ENCODE results near the gene CACNA1E.
"Not testable (repeated sequence)": the region's sequence is repeated elsewhere in the genome, so short reads cannot be mapped to it uniquely, and the experiment has no call there.

CACNA1E gene

DNA sequence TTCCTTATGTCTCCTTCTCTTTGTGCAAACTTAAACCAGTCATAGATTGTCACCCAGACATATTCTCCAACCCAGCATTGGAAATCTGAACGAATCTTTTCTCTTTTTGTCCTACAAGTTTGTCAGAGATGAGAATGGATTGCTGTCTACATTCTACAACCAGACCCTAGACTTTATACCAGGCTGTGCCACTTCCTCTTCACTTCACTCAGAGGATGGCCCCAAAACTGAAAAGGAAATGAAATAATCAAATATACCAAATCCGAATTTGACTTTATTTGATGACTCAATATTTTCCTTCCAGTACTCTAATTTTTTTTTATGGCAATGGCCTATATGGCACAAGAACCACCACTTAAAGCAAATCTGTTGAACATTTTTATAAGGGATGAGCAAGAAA, 321.7 kb downstream of the CACNA1E start:
- DNase-seq, result no peak

DNA sequence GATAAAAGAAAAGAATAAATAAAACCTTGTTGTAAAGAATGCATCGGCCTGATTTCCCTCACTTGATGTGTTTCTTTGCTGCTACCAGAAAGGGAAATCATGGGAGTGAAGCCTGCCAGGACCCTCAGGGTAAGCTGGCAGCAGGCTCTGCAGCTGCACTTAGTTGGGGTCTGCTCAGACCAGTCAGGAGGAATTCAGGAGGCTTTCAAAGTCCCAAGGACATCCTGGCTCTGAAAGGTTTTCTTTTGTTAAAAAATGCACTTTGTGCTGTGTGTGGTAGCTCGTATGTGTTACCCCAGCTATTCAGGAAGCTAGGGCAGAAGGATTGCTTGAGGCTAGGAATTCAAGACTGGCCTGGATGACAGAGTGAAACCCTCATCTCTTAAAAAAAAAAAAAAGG, 323.4 kb downstream of the CACNA1E start:
- no peak for DNase-seq

DNA sequence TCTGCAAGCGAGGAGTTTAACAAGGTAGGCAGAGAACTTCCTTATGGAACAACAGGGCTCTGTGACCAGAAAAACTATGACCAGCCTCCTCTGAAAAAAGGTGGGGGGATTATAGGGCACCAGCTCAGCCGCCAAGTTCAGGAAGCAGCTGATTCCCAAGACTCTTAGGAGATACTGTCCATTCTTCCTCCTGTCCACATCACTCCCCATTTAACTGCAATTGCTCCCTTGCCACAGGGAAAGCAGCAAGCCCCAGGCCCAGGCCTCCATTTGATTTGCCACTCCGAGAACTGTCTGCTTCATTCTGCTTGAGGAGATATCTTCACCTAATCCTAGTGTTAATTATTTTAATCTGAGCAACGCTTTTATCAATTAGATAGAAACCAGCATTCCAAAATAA, 323.9 kb downstream of the CACNA1E start:
- no peak for DNase-seq

DNA sequence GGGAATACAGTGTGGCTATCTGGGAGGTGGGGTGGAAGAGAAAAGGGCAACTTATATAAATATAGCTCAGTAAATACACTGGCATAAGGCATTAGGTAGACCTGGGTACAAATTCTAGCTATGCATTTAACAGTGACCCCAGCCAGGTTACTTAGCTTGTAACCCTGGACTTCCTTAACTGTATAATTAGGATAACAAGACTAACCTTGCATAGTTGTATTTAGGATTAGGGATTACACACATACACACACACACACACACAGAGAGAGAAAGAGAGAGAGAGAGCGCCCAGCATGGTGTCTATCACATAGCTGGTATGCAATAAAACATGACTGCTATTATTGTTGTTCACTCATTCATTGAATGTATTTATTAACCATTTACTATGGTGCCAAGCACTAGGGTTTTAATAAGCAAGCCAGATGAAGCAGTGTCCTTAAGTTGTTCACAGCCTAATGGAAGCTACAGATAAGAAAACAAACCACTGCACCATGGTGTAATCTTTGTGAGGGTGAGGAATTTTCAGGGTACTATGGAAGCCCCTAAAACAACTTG, 326.8 kb downstream of the CACNA1E start:
- no peak for DNase-seq

DNA sequence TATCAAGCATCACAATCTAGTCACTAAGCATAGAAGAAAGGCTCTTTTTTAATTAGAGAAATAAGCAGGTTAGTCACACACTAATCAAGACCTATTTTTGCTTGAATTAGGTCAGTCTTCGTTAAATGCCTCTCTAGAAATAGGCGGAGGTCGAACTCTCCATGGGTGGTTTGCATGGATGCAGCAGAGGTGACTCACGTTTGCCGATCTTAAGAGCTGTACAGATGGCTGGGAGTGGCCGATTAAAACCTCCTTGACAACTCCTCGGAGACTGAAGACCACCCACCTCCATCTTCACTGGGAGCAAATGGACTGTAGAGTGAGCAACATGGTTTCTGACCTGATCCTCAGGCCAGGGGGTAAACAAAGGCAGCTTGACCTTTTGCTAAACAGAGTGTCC, 328.9 kb downstream of the CACNA1E start:
- no peak for DNase-seq

DNA sequence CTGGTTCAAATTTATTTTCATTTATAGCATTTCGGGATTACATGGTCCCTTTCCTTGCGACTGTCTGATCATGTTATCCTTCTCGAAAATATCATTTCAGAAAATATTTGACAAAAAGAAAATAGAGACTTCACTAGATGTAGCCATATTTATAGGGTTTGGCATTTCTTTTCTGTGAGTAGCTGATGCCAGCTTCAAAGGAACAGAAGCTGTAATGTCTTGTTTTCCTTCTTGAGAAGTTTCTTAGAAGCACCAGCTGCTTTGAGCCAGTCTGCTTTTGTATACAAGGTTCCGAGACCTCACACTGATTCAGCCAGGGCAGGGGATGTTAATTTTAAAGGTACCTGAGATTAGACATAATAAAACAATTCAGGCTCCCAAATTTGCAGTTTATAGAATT, 329.9 kb downstream of the CACNA1E start:
- DNase-seq, result no peak

DNA sequence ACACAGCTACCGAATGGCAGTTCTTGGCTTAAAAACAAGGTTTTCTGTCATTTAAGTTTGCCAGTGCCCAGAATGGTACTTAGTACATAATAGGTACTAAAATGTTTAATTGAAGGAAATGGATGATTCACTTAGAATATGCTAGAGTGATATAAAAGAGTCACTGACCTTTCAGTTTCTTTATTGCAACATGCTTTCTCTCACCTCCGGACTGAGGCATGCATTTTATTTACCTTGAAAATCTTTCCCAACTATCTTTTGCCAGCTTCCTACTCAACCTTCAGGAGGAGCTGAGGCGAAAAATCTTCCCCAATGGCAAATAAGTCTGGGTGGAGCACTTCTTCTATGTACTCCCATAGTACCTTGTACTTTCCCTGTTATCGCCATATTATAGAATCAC, 333.3 kb downstream of the CACNA1E start:
- no peak for DNase-seq

DNA sequence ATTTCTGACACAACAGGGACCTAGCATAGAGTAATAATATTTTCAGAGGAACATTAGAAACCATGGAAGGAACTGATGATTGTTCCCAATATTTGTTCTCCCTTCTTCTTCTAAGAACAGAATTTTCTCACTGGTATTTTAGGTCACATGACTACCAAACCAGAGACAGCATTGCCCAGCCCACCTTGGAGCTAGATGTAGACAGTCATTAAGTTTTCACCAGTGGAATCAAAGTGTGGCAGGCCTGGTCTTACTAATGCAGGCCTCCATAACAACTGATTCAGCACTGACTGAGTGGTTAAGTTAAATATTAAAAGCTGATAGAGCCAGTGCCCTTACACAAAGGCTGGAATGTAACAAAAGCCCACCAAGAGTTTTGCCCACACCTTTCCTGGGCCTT, 333.8 kb downstream of the CACNA1E start:
- no peak for DNase-seq

DNA sequence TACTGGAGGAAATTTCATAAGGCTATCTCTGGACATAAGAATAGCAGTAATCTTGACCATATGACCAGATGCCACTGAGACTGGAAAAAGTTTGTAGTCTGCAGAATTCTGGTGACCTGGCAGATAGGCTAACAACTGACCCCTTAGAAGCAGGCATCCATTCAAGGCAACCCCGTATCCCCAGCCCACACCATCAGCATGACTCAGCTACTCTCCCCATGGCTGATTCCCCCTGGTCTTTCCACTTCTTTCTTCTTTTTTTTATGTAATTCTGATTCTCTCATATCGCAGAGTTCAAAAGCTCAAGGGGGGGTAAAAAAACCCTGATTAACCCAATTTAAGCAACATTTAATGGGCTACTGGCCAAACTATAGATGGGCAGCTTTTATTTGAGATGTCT, 335.1 kb downstream of the CACNA1E start:
- no peak for DNase-seq

DNA sequence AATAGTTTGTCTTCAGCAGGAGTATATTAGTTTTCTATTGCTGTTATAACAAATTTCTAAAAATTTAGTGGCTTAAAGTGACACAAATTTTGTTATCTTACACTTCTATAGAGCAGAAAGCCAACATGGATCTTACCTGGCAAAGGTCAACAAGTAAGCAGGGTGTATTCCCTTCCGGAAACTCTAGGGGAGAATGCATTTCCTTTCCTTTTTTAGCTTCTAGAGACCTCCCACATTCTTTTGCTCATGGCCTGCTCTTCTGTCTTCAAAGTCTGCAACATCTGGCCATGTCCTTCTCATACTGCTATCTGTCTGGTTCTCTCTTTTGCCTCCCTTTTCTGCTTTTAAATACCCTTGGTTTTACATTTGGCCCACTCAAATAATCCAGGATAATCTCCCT, 335.6 kb downstream of the CACNA1E start:
- no peak for DNase-seq

DNA sequence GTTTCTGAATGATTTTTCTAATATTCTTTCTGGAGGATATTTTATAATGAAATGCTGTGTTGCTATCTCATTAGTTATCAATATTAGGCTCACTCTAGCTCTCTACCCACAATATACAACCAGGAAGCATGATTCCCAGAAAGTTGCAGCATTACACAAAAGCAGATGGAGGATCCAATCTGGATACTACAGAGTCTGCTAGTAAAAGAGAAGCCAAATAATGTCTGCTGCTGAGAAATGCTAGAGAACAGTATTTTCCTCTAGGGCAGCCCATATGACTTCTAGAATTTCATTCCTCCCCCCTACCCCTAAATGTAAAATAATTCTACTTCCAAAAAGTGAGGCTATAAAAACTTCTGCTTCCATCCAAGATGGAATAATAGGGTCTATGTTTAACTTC, 338.4 kb downstream of the CACNA1E start:
- no peak for DNase-seq

DNA sequence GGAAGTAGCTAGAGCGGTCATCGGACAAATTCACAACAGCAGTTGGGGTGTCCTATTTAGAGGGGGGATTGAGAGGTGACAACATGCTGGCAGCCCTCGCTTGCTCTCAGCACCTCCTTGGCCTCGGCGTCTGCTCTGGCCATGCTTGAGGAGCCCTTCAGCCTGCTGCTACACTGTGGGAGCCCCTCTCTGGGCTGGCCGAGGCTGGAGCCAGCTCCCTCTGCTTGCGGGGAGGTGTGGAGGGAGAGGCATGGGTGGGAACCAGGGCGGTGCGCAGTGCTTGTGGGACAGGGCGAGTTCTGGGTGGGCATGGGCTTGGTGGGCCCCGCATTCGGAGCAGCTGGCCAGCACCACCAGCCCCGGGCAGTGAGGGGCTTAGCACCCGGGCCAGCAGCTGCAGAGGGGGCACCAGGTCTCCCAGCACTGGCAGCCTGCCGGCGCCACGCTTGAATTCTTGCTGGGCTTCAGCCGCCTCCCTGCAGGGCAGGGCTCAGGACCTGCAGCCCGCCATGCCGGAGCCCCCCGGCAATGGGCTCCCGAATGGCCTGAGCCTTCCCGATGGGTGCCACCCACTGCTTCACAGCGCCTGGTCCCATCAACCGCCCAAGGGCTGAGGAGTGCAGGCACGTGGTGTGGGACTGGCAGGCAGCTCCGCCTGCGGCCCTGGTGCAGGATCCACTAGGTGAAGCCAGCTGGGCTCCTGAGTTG, 349.0 kb downstream of the CACNA1E start:
- not testable (repeated sequence) for DNase-seq

DNA sequence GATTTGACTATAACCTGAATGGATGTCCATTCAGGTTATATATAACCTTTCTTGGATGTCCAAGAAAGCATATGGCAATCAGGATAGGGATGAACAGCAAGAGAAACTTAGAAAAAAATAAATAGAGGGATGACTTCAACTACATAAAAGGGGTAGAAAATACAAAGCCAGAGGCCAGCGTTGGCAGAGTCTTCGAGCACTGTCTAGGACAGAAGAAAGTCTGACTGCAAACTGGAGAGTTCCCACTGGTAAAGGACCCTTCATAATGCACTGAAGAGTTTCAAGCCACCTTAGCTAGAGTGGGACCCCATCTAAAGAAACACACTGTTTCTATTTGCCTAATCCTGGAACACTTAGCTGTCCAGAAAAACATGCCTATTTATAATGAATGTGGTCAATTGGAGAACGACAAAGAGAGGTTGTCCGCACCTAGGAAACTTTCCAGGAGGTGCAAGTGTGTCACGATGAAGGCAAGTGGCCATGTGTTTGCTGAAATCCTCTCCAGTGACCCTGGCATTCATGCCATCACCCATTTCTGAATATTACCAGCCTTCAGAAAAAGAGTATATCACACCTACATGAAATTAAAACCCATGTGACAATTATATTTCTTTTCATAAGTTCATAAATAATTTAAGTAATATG, 362.8 kb downstream of the CACNA1E start:
- no peak for DNase-seq

DNA sequence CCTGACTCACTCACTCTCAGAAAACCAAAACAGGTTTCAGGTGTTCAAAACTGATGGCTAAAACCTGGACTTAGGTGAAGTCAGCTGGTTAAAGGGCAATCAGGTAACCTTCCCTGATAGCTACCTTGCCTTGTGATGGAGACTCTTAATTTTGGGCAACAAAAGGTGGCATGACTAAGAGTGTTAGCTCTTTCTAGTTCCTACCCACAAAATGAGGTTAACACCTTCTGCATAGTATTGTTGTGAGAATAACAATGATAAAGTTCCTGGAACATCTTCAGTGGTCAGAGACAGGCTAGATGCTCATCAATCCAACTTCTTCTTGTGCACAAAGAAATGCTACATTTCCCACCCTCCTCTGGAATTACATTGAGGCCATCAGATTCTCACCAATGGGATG, 363.4 kb downstream of the CACNA1E start:
- DNase-seq, result no peak

DNA sequence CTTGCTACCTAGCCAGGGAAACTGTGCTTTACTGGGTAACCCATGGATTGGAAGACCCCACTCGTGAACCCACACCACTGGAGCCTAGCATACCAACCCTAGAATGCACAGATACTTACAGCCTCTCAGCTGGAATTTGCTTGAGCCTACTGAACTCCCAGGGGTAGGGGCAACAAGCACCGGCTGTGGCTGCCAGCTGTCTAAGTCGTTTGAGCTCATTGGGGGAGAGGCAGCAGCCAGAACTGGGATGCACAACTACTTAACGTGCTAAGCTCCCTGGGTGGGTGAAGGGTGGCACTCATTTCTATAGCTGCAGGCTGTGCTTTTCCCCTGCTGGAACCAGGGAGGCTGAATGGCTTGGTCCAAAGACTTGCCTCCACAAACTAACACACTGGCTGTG, 365.8 kb downstream of the CACNA1E start:
- DNase-seq, result no peak

DNA sequence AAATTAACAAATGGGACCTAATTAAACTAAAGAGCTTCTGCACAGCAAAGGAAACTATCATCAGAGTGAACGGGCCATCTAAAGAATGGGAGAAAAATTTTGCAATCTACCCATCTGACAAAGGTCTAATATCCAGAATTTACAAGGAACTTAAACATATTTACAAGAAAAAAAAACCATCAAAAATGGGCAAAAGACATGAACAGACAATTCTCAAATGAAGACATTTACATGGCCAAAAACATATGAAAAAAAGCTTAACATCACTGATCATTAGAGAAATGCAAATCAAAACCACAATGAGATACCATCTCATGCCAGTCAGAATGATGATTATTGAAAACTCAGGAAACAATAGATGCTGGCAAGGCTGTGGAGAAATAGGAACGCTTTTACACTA, 370.9 kb downstream of the CACNA1E start:
- DNase-seq, result not testable (repeated sequence)

DNA sequence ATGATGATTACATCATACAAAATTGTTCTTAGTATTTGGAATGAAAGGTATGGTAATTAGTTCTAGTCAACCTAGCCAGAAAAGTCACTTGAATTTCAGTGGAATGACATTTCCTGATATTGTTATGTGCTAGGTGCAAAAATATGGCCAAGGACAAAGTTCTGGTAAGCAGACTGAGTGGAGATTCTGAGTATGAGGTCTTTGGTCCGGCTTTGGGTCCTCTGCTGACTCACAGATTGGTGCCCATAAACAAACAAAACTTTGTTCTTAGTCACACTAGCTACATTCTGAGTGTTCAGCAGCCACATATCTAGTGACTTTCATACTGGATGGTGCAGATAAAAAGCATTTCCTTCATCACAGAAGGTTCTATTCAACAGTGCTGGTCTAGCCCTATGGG, 372.1 kb downstream of the CACNA1E start:
- no peak for DNase-seq
